H9 (cell line): Measurements from ENCODE around the gene NRP2. TPM values are rescaled to one million over a fixed set of nuclear protein-coding genes. Genes with fewer than 3 reads are reported as not detected.

Experiments used
- DNase-seq: peaks from one replicate; pipeline ENCODE4 v3.0.0-alpha.2; 2017
- H2AFZ ChIP-seq: one replicate; pipeline ENCODE4 v1.6.1; 2013; ENCODE audit warnings: mild to moderate bottlenecking, low read length, control low read depth, moderate library complexity
- H2AK5ac ChIP-seq: 2 replicates; pipeline ENCODE4 v1.6.1; 2013; ENCODE audit warnings: low read length, control low read depth, mixed read lengths; ENCODE audit not compliant: insufficient read length
- H2BK120ac ChIP-seq: one replicate; pipeline ENCODE4 v1.6.1; 2013; ENCODE audit warnings: low read depth, mild to moderate bottlenecking, low read length, control low read depth, inconsistent platforms; ENCODE audit not compliant: poor library complexity, severe bottlenecking
- H2BK12ac ChIP-seq: 2 replicates; pipeline ENCODE4 v1.6.1; 2013; ENCODE audit warnings: low read length, control low read depth, mixed read lengths, low read depth; ENCODE audit not compliant: insufficient read length
- H2BK15ac ChIP-seq: 2 replicates; pipeline ENCODE4 v1.6.1; 2013; ENCODE audit warnings: low read depth, low read length, control low read depth
- H2BK20ac ChIP-seq: one replicate; pipeline ENCODE4 v1.6.1; 2013; ENCODE audit warnings: low read depth, mild to moderate bottlenecking, low read length, control low read depth, inconsistent platforms; ENCODE audit not compliant: poor library complexity, severe bottlenecking
- H2BK5ac ChIP-seq: 2 replicates; pipeline ENCODE4 v1.6.1; 2013; ENCODE audit warnings: low read length, control low read depth, mixed read lengths; ENCODE audit not compliant: insufficient read length
- H3K14ac ChIP-seq: 2 replicates; pipeline ENCODE4 v1.6.1; 2013; ENCODE audit warnings: low read length, control low read depth; ENCODE audit not compliant: insufficient read depth
- H3K18ac ChIP-seq: 2 replicates; pipeline ENCODE4 v1.6.1; 2013; ENCODE audit warnings: low read depth, mild to moderate bottlenecking, mixed read lengths, low read length, control low read depth; ENCODE audit not compliant: insufficient read length
- H3K23ac ChIP-seq: 2 replicates; pipeline ENCODE4 v1.6.1; 2013; ENCODE audit warnings: low read length, control low read depth, mixed read lengths, low read depth; ENCODE audit not compliant: insufficient read length
- H3K23me2 ChIP-seq: 2 replicates; pipeline ENCODE4 v1.6.1; 2013; ENCODE audit warnings: low read depth, mild to moderate bottlenecking, mixed read lengths, low read length, control low read depth; ENCODE audit not compliant: insufficient read length, poor library complexity, severe bottlenecking
- H3K27ac ChIP-seq: 2 replicates; pipeline ENCODE4 v1.5.1; 2013; ENCODE audit warnings: low read length, control low read depth, mixed read lengths, low read depth; ENCODE audit not compliant: insufficient read length
- H3K27me3 ChIP-seq: 2 replicates; pipeline ENCODE4 v1.6.1; 2013; ENCODE audit warnings: low read length, control low read depth, inconsistent platforms; ENCODE audit not compliant: insufficient read depth
- H3K4ac ChIP-seq: 2 replicates; pipeline ENCODE4 v1.6.1; 2013; ENCODE audit warnings: low read depth, mild to moderate bottlenecking, control low read depth, inconsistent platforms, low read length, moderate library complexity
- H3K4me1 ChIP-seq: 2 replicates; pipeline ENCODE4 v1.6.1; 2013; ENCODE audit warnings: low read length, control low read depth, inconsistent platforms; ENCODE audit not compliant: insufficient read depth
- H3K4me2 ChIP-seq: 2 replicates; pipeline ENCODE4 v1.6.1; 2013; ENCODE audit warnings: low read length, control low read depth, mixed read lengths; ENCODE audit not compliant: insufficient read length, insufficient read depth
- H3K56ac ChIP-seq: 2 replicates; pipeline ENCODE4 v1.6.1; 2013; ENCODE audit warnings: low read depth, mild to moderate bottlenecking, mixed read lengths, low read length, control low read depth; ENCODE audit not compliant: insufficient read length
- H3K79me1 ChIP-seq: 2 replicates; pipeline ENCODE4 v1.6.1; 2013; ENCODE audit warnings: low read depth, mild to moderate bottlenecking, moderate library complexity, low read length, control low read depth, inconsistent platforms; ENCODE audit not compliant: insufficient read depth, poor library complexity, severe bottlenecking
- H3K79me2 ChIP-seq: 2 replicates; pipeline ENCODE4 v1.6.1; 2013; ENCODE audit warnings: low read length, control low read depth, inconsistent platforms; ENCODE audit not compliant: insufficient read depth
- H3K9ac ChIP-seq: 2 replicates; pipeline ENCODE4 v1.6.1; 2013; ENCODE audit warnings: low read length, control low read depth, mixed read lengths; ENCODE audit not compliant: insufficient read length; ENCODE audit errors: extremely low read depth
- H3K9me3 ChIP-seq: one replicate; pipeline ENCODE4 v1.6.1; 2013; ENCODE audit warnings: low read depth, low read length, inconsistent platforms; ENCODE audit not compliant: control insufficient read depth
- H3T11ph ChIP-seq: one replicate; pipeline ENCODE4 v1.6.1; 2013; ENCODE audit warnings: mild to moderate bottlenecking, low read length, control low read depth, inconsistent platforms
- H4K20me1 ChIP-seq: one replicate; pipeline ENCODE4 v1.6.1; 2013; ENCODE audit not compliant: control insufficient read depth, insufficient read length, insufficient read depth
- H4K5ac ChIP-seq: 2 replicates; pipeline ENCODE4 v1.6.1; 2013; ENCODE audit warnings: low read depth, mild to moderate bottlenecking, mixed read lengths, low read length, control low read depth; ENCODE audit not compliant: insufficient read length
- H4K8ac ChIP-seq: replicated peaks from 2 replicates; pipeline ENCODE4 v1.6.1; 2013; ENCODE audit warnings: low read length, control low read depth, mixed read lengths, low read depth; ENCODE audit not compliant: insufficient read length
- H4K91ac ChIP-seq: 2 replicates; pipeline ENCODE4 v1.6.1; 2013; ENCODE audit warnings: low read depth, mild to moderate bottlenecking, moderate library complexity, mixed read lengths, low read length, control low read depth; ENCODE audit not compliant: insufficient read length
- H3K27ac Mint-ChIP-seq, 3 experiments: 2 replicates in 2 of 3; 3 replicates in 1 of 3; pipeline ENCODE4 v1.8.0; 2020 to 2021; ENCODE audit warnings: mixed read lengths in 3 of 3, mild to moderate bottlenecking in 1 of 3, moderate library complexity in 1 of 3
- H3K27me3 Mint-ChIP-seq: 2 replicates; pipeline ENCODE4 v1.8.0; 2021; ENCODE audit warnings: low read depth, mild to moderate bottlenecking, moderate library complexity, mixed read lengths
- H3K36me3 Mint-ChIP-seq, 3 experiments: 2 replicates in 2 of 3; 3 replicates in 1 of 3; pipeline ENCODE4 v1.8.0; 2020 to 2021; ENCODE audit warnings: low read depth in 3 of 3, mixed read lengths in 3 of 3; ENCODE audit not compliant: insufficient read depth in 1 of 3
- H3K4me1 Mint-ChIP-seq, 2 experiments: 2 replicates each; pipeline ENCODE4 v1.8.0; 2020; ENCODE audit warnings: mixed read lengths in 2 of 2
- H3K4me3 Mint-ChIP-seq, 2 experiments: 2 replicates in 1 of 2; 3 replicates in 1 of 2; pipeline ENCODE4 v1.8.0; 2020 to 2021; ENCODE audit warnings: mild to moderate bottlenecking in 2 of 2, mixed read lengths in 2 of 2, moderate library complexity in 1 of 2
- H3K9me3 Mint-ChIP-seq, 2 experiments: 2 replicates in 1 of 2; 3 replicates in 1 of 2; pipeline ENCODE4 v1.8.0; 2020; ENCODE audit warnings: mild to moderate bottlenecking in 2 of 2, mixed read lengths in 2 of 2, moderate library complexity in 1 of 2
- CTCF ChIP-seq: fragments of 200-600 bp; sonication (generic); conservative IDR thresholded peaks from 3 replicates; pipeline ENCODE4 v1.8.0; 2021; ENCODE audit warnings: antibody characterized with exemption, mild to moderate bottlenecking
- WGBS: extraction: QIAGEN DNeasy Blood & Tissue Kit; methylation state at CpG from one replicate; pipeline ENCODE4 v1.1.7; 2013; ENCODE audit warnings: missing lambda C conversion rate, low lambda C conversion rate, mixed read lengths; ENCODE audit not compliant: insufficient read length; ENCODE audit errors: extremely low coverage; 5-methylcytosine and 5-hydroxymethylcytosine counted together
- total RNA-seq: library from RNA; stranded (reverse); gene quantifications from 2 replicates; pipeline ENCODE4 v1.2.1, GENCODE V29; 2021

NRP2 gene
- total RNA-seq, 1 experiment from 2014 or later, result 19.7 TPM

- Histone ChIP-seq H3K79me1 (no peaks in the 10 kb centered on the region), H2BK20ac (no peak overlapping the region), H3K9me3 (no peaks in the 10 kb centered on the region), H3K4me1 (no peaks in the 10 kb centered on the region), H3K18ac (no peak overlapping the region), H3K23ac (no peak overlapping the region), H3K27me3 (no peaks in the 10 kb centered on the region), H2BK12ac (no peak overlapping the region), H4K5ac (no peak overlapping the region), H3T11ph (no peak overlapping the region), H4K8ac (no peak overlapping the region), H3K9ac (no peak overlapping the region), H3K23me2 (no peaks in the 10 kb centered on the region), H4K91ac (no peak overlapping the region), H4K20me1 (no peaks in the 10 kb centered on the region), H2AFZ (no peak overlapping the region), H3K56ac (no peak overlapping the region), H2BK120ac (no peak overlapping the region), H3K27ac (no peak overlapping the region), H2BK5ac (no peak overlapping the region), H3K4ac (no peak overlapping the region), H3K4me2 (no peak overlapping the region), H2BK15ac (no peak overlapping the region), H3K79me2 (no peaks in the 10 kb centered on the region), H3K14ac (no peak overlapping the region), H2AK5ac (no peak overlapping the region)
- H3K4me1 Mint-ChIP-seq, result peaks cover 5 to 16% of the 10 kb centered on the region in 2 experiments
- peaks cover 3% of the 10 kb centered on the region; the same call in 1 of the 2 replicates for H3K27me3 Mint-ChIP-seq
- no peak overlapping the region for H3K4me3 Mint-ChIP-seq
- no peaks in the 10 kb centered on the region for H3K36me3 Mint-ChIP-seq
- no peak overlapping the region for H3K27ac Mint-ChIP-seq
- TF ChIP-seq CTCF, result no peak
- H3K9me3 Mint-ChIP-seq, result no peaks in the 10 kb centered on the region
- no peak for DNase-seq
- WGBS, result no CpG with 5 or more reads among the region's 2 CpGs
These were observed 24.2 kb upstream of the NRP2 start for GRCh38 chr2:205658068-205658467.
